Neuron (in vitro differentiated cells): ENCODE data around the gene ABCC10.
"Not testable (repeated sequence)": the region's sequence is repeated elsewhere in the genome, so short reads cannot be mapped to it uniquely, and the experiment has no call there.

Experiments used
- H2AFZ ChIP-seq: one replicate; pipeline ENCODE4 v1.6.1; 2013; ENCODE audit warnings: low read depth, mild to moderate bottlenecking, inconsistent platforms, low read length, moderate library complexity
- H3K27me3 ChIP-seq: one replicate; pipeline ENCODE4 v1.6.1; 2013; ENCODE audit warnings: low read length; ENCODE audit not compliant: insufficient read depth
- H3K36me3 ChIP-seq: one replicate; pipeline ENCODE4 v1.6.1; 2013; ENCODE audit warnings: low read length; ENCODE audit not compliant: insufficient read depth
- H3K4me1 ChIP-seq: one replicate; pipeline ENCODE4 v1.6.1; 2013; ENCODE audit warnings: low read length; ENCODE audit not compliant: insufficient read depth
- H3K4me3 ChIP-seq: 2 replicates; pipeline ENCODE4 v1.5.1; 2013; ENCODE audit warnings: mild to moderate bottlenecking, low read length, moderate library complexity
- H3K9me3 ChIP-seq: one replicate; pipeline ENCODE4 v1.6.1; 2013; ENCODE audit warnings: low read length

ABCC10 gene

GRCh38 chr6:43427406-43428111, at the start of gene ABCC10:
ABCC10 (plus strand) TSS chr6:43427541; CDS start chr6:43427979, 438 bp downstream.
- Histone ChIP-seq H3K4me1 (peaks cover 15% of the 10 kb centered on the region), H3K4me3 (peak within 1 kb of the TSS; percentile 82), H3K36me3 (peaks cover 6% of the 10 kb centered on the region), H2AFZ (peak within 1 kb of the TSS; percentile 63), H3K27me3 (no peaks in the 10 kb centered on the region), H3K9me3 (no peaks in the 10 kb centered on the region)

- no peak overlapping the region for H2AFZ ChIP-seq
- H3K36me3 ChIP-seq = no peaks in the 10 kb centered on the region
- H3K4me3 ChIP-seq = no peak overlapping the region
- no peaks in the 10 kb centered on the region for H3K4me1 ChIP-seq
- H3K27me3 ChIP-seq = peaks cover 14% of the 10 kb centered on the region
- H3K9me3 ChIP-seq = no peaks in the 10 kb centered on the region
These were observed 49.6 kb upstream of the ABCC10 start for GRCh38 chr6:43377710-43378229.

- no peak overlapping the region for H3K4me3 ChIP-seq
- H3K9me3 ChIP-seq = no peaks in the 10 kb centered on the region
- H3K27me3 ChIP-seq = peaks cover 14% of the 10 kb centered on the region
- no peak overlapping the region for H2AFZ ChIP-seq
- no peaks in the 10 kb centered on the region for H3K4me1 ChIP-seq
- H3K36me3 ChIP-seq = no peaks in the 10 kb centered on the region
These were observed 48.7 kb upstream of the ABCC10 start for GRCh38 chr6:43378631-43379030.

GRCh38 chr6:43380858-43381257, 46.5 kb upstream of the ABCC10 start:
- H3K9me3 ChIP-seq, H2AFZ ChIP-seq, H3K4me1 ChIP-seq, H3K36me3 ChIP-seq, H3K4me3 ChIP-seq: not testable (repeated sequence)
- peaks cover 18% of the 10 kb centered on the region for H3K27me3 ChIP-seq

- H3K4me1 ChIP-seq = no peaks in the 10 kb centered on the region
- no peaks in the 10 kb centered on the region for H3K36me3 ChIP-seq
- no peak overlapping the region for H3K4me3 ChIP-seq
- no peak overlapping the region for H2AFZ ChIP-seq
- H3K27me3 ChIP-seq = peaks cover 18% of the 10 kb centered on the region
- no peaks in the 10 kb centered on the region for H3K9me3 ChIP-seq
These were observed 44.2 kb upstream of the ABCC10 start for GRCh38 chr6:43383021-43383667.

- no peak overlapping the region for H2AFZ ChIP-seq
- no peaks in the 10 kb centered on the region for H3K36me3 ChIP-seq
- H3K4me1 ChIP-seq = peaks cover 3% of the 10 kb centered on the region
- peaks cover 10% of the 10 kb centered on the region for H3K27me3 ChIP-seq
- H3K4me3 ChIP-seq = no peak overlapping the region
- H3K9me3 ChIP-seq = no peaks in the 10 kb centered on the region
These were observed 40.8 kb upstream of the ABCC10 start for GRCh38 chr6:43386492-43386891.

- Histone ChIP-seq H3K9me3 (no peaks in the 10 kb centered on the region), H3K4me1 (peaks cover 7% of the 10 kb centered on the region), H3K36me3 (no peaks in the 10 kb centered on the region), H3K27me3 (peaks cover under 1% of the 10 kb centered on the region), H2AFZ (no peak overlapping the region), H3K4me3 (no peak overlapping the region)
These were observed 37.5 kb upstream of the ABCC10 start for GRCh38 chr6:43389730-43390295.

GRCh38 chr6:43390753-43391439, 36.4 kb upstream of the ABCC10 start:
- H3K36me3 ChIP-seq, H3K9me3 ChIP-seq, H3K4me1 ChIP-seq, H3K4me3 ChIP-seq, H2AFZ ChIP-seq, H3K27me3 ChIP-seq: not testable (repeated sequence)

GRCh38 chr6:43391440-43392031, 35.8 kb upstream of the ABCC10 start:
- Histone ChIP-seq H3K27me3 (peaks cover 3% of the 10 kb centered on the region), H2AFZ (no peak overlapping the region), H3K4me1 (peaks cover 7% of the 10 kb centered on the region), H3K9me3 (no peaks in the 10 kb centered on the region), H3K4me3 (no peak overlapping the region), H3K36me3 (no peaks in the 10 kb centered on the region)

- H3K9me3 ChIP-seq, H2AFZ ChIP-seq, H3K27me3 ChIP-seq, H3K4me3 ChIP-seq, H3K36me3 ChIP-seq, H3K4me1 ChIP-seq: not testable (repeated sequence)
These were observed 34.2 kb upstream of the ABCC10 start for GRCh38 chr6:43393133-43393532.

GRCh38 chr6:43393602-43394001, 33.7 kb upstream of the ABCC10 start:
- Histone ChIP-seq H2AFZ (no peak overlapping the region), H3K27me3 (peaks cover 3% of the 10 kb centered on the region), H3K9me3 (no peaks in the 10 kb centered on the region), H3K4me3 (no peak overlapping the region), H3K36me3 (no peaks in the 10 kb centered on the region), H3K4me1 (peaks cover 7% of the 10 kb centered on the region)

GRCh38 chr6:43394982-43395381, 32.4 kb upstream of the ABCC10 start:
- H3K9me3 ChIP-seq = no peaks in the 10 kb centered on the region
- H3K4me3 ChIP-seq = no peak overlapping the region
- no peaks in the 10 kb centered on the region for H3K36me3 ChIP-seq
- H3K4me1 ChIP-seq = peaks cover 7% of the 10 kb centered on the region
- peaks cover 3% of the 10 kb centered on the region for H3K27me3 ChIP-seq
- no peak overlapping the region for H2AFZ ChIP-seq

GRCh38 chr6:43395776-43396175, 31.6 kb upstream of the ABCC10 start:
- H2AFZ ChIP-seq = no peak overlapping the region
- H3K27me3 ChIP-seq = peaks cover 6% of the 10 kb centered on the region
- no peak overlapping the region for H3K4me3 ChIP-seq
- H3K4me1 ChIP-seq = peaks cover 7% of the 10 kb centered on the region
- no peaks in the 10 kb centered on the region for H3K9me3 ChIP-seq
- no peaks in the 10 kb centered on the region for H3K36me3 ChIP-seq
